Heart left ventricle (tissue), 16 donors: ENCODE results near the gene KMO. TPM values are rescaled to one million over a fixed set of nuclear protein-coding genes. Genes with fewer than 3 reads are reported as not detected.

Experiments
- ATAC-seq, 4 donors: fragments of 200-7000 bp; cut with Tn5 transposase; one replicate each; pipeline ENCODE4 v1.9.1; 2020 to 2022; ENCODE audit warnings: moderate library complexity in 4 of 4, mild to moderate bottlenecking in 3 of 4, moderate number of reproducible peaks in 1 of 4
- DNase-seq, 5 donors: peaks; one replicate each; pipeline ENCODE4 v3.0.0-alpha.2; 2020
- H3K27ac ChIP-seq, 12 donors: fragments of 200-600 bp; sonication (generic) in 4 of 12; one replicate each; pipeline versions ENCODE4 v1.5.0 to v1.8.0; 2016 to 2022; ENCODE audit warnings: mild to moderate bottlenecking in 2 of 12
- H3K27me3 ChIP-seq, 9 donors: fragments of 200-600 bp; sonication (generic) in 2 of 9; one replicate each; pipeline versions ENCODE4 v1.5.1 to v1.8.0; 2016 to 2022; ENCODE audit warnings: mild to moderate bottlenecking in 3 of 9
- H3K36me3 ChIP-seq, 9 donors: fragments of 200-600 bp; sonication (generic) in 2 of 9; one replicate each; pipeline versions ENCODE4 v1.5.0 to v1.8.0; 2018 to 2022; ENCODE audit warnings: mild to moderate bottlenecking in 2 of 9
- H3K4me1 ChIP-seq, 12 donors: fragments of 200-600 bp; sonication (generic) in 4 of 12; one replicate each; pipeline versions ENCODE4 v1.5.0 to v1.8.0; 2016 to 2022; ENCODE audit warnings: mild to moderate bottlenecking in 3 of 12
- H3K4me3 ChIP-seq, 12 donors: fragments of 200-600 bp; sonication (generic) in 4 of 12; one replicate each; pipeline versions ENCODE4 v1.5.0 to v1.8.0; 2017 to 2022; ENCODE audit warnings: mild to moderate bottlenecking in 9 of 12, moderate library complexity in 4 of 12
- H3K9me3 ChIP-seq, 12 donors: fragments of 200-600 bp; sonication (generic) in 4 of 12; one replicate each; pipeline versions ENCODE4 v1.5.0 to v1.8.0; 2016 to 2022; ENCODE audit warnings: mild to moderate bottlenecking in 1 of 12
- POLR2A ChIP-seq, 2 donors: fragments of 450-650 bp; IDR thresholded peaks; one replicate each; pipeline ENCODE4 v1.6.1; 2017; ENCODE audit warnings: antibody characterized with exemption in 2 of 2, mild to moderate bottlenecking in 2 of 2, moderate library complexity in 2 of 2
- WGBS, 4 donors: extraction: QIAGEN DNeasy Blood & Tissue Kit in 2 of 4; methylation state at CpG; one replicate each; pipeline versions ENCODE4 v1.1.5 to v1.1.7; 2013 to 2018; 5-methylcytosine and 5-hydroxymethylcytosine counted together
- intact Hi-C, 10 donors: fragments of 100-400 bp; cut with DNase I; formaldehyde crosslinking; loops; one replicate each; pipeline versions ENCODE4 v1.11.1 to v1.14.2; 2022
- polyA plus RNA-seq, 2 donors: library from polyadenylated mRNA; stranded (reverse); fragments of 200-250 nt; gene quantifications; one replicate each; pipeline ENCODE4 v1.2.3, GENCODE V29; 2013
- total RNA-seq, 9 donors: library from RNA; depleted of rRNA in 2 of 9; stranded (reverse); fragments of >200 nt in 2 of 9; fragmentation: NEBNext Ultra II Directional in 3 of 9; extraction: Animal tissue kit (Norgen Biotek cat#: 25700) in 3 of 9; gene quantifications; one replicate each; pipeline versions ENCODE4 v1.1.0 to v1.2.4, GENCODE V29; 2016 to 2023
- TF ChIP-seq, protein P1 (sequence below), 12 donors: fragments of 200-600 bp; sonication (generic) in 4 of 12; IDR thresholded peaks; one replicate each; pipeline versions ENCODE4 v1.5.0 to v1.8.0; 2018 to 2022; ENCODE audit warnings: antibody characterized with exemption in 12 of 12, mild to moderate bottlenecking in 5 of 12
- donor health status: ischemic (EF 13 %, LVEDD 7.1; RV severe dilation, severe dysfunction).
- donor health status: healthy with polysubstance abuse.
- donor health status: DM: no; HTN: yes; CAD: no.
- donor health status: DM: no; HTN: no; CAD: no.
- donor health status: ischemic (EF 25% LVEDD 6.9; RV normal size, moderate dysfunction).
- donor health status: ischemic (EF 25% LVEDD 5.7; RV mildly dilated, moderate dysfunction).
- donor health status: healthy.
- donor health status: DM: yes; HTN: yes; CAD: no.
- donor health status: ischemic (EF 35%, LVEDD 5.7; RV mildly dilated, moderate dysfunction).
- donor health status: nonischemic (EF 11% LVEDD 7.7; RV severe dilation, severe dysfunction).
- donor health status: DM: yes; HTN: yes; CAD: no.
- donor health status: PGD.
- donor health status: ischemic (EF 29% LVEDD 5.4; RV normal size, mild dysfunction).
- donor health status: nonischemic (EF 23%, LVEDD 6.1; RV moderate dilation, normal function).

The KMO gene
- total and polyA plus RNA-seq, 11 donors: 0.07 to 3.9 (median 0.15) TPM; not detected in 3

DNA sequence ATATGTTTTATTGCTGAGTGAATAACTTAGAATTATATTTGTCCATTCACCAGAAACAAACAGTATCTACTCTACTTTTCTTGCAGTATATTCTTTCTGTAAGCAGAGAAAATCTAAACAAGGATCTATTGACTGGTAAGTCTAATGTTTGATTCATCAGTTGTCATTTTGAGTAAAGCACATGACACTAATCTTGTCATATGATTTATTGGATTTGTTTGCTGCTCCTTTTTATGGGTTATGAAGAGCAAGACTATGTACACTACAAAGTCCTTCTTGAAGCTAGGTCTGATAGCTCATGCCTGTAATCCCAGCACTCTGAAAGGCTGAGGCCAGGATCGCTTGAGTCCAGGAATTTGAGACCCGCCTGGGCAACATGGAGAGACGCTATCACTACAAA is 23.3 kb downstream of the KMO start:
- Histone ChIP-seq H3K27ac (no peak overlapping the region), H3K4me1 (peaks cover 0 to 14% (median 0%) of the 10 kb centered on the region in 12 donors), H3K9me3 (no peaks in the 10 kb centered on the region), H3K27me3 (no peaks in the 10 kb centered on the region), H3K36me3 (no peaks in the 10 kb centered on the region), H3K4me3 (no peak overlapping the region)
- no peak for TF ChIP-seq POLR2A (IDR thresholded peaks at IDR 0.05)
- TF ChIP-seq, protein P1, sequence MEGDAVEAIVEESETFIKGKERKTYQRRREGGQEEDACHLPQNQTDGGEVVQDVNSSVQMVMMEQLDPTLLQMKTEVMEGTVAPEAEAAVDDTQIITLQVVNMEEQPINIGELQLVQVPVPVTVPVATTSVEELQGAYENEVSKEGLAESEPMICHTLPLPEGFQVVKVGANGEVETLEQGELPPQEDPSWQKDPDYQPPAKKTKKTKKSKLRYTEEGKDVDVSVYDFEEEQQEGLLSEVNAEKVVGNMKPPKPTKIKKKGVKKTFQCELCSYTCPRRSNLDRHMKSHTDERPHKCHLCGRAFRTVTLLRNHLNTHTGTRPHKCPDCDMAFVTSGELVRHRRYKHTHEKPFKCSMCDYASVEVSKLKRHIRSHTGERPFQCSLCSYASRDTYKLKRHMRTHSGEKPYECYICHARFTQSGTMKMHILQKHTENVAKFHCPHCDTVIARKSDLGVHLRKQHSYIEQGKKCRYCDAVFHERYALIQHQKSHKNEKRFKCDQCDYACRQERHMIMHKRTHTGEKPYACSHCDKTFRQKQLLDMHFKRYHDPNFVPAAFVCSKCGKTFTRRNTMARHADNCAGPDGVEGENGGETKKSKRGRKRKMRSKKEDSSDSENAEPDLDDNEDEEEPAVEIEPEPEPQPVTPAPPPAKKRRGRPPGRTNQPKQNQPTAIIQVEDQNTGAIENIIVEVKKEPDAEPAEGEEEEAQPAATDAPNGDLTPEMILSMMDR (IDR thresholded peaks at IDR 0.05): no peak
- WGBS, 4 donors: 92 to 93% (median 93%) methylated on average over 3 of the region's 3 CpGs
- intact Hi-C loops: no loop called here
- DNase-seq: no peak
- no peak for ATAC-seq

DNA sequence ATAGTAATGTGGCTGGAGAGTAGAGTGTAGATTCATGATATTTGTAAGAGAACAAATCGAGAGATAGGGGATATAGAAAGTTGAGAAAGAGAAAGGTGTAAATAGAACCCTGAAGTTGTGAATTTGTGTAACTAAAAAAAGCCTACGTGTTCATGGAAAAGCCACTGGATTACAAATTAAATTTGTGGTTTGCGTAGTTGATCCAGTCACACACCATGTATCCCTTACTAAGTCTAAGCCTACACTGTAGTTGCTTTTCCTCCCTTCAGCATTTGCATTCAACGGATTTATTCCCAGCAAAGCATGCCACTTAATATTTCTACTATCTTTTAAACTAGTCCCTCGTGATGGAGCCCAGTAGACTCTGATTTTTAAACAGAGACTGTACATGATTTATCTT is 24.9 kb downstream of the KMO start:
- ATAC-seq: no peak
- 76 to 85% (median 80%) methylated on average over 5 of the region's 5 CpGs for WGBS, 4 donors
- no peak for TF ChIP-seq POLR2A (IDR thresholded peaks at IDR 0.05)
- TF ChIP-seq, protein P1 (IDR thresholded peaks at IDR 0.05): no peak

DNA sequence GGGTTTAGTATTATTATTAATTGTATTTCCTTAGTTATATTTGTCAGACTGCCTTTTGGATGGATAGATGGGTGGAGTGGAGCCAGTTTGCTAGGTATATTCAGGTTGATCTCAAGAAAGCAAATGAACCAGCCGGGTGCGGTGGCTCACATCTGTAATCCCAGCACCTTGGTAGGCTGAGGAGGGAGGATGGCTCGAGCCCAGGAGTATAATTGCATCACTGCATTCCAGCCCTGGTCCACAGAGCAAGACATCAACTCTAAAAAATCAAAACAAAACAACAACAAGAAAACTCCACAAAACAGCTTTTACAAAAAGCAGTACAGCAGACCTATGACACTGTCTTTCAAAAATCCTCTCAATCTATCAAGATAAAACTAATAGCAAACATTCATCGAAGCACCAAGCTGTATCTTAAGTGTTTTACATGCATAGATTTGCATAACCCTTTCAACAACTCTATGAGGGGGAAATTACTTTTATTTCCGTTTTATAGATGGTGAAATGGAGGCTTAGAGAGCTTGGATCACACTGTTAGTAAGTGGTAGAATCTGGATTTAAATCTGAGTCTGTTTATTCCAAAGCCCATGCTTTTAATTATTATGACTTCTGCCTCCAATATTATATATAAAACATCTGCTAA is 25.5 kb downstream of the KMO start:
- Histone ChIP-seq H3K4me1 (peaks cover 0 to 1% (median 0%) of the 10 kb centered on the region in 12 donors), H3K9me3 (no peaks in the 10 kb centered on the region), H3K27ac (no peak overlapping the region), H3K4me3 (no peak overlapping the region), H3K36me3 (no peaks in the 10 kb centered on the region), H3K27me3 (no peaks in the 10 kb centered on the region)
- 69 to 75% (median 72%) methylated on average over 5 of the region's 5 CpGs for WGBS, 4 donors
- TF ChIP-seq, protein P1 (IDR thresholded peaks at IDR 0.05): no peak
- no peak for TF ChIP-seq POLR2A (IDR thresholded peaks at IDR 0.05)
- intact Hi-C loops: no loop called here
- DNase-seq (no peak), ATAC-seq (no peak)

More for the DNA sequence above, 24.9 kb downstream of the KMO start:
- Histone ChIP-seq H3K36me3 (no peaks in the 10 kb centered on the region), H3K27me3 (no peaks in the 10 kb centered on the region), H3K27ac (no peak overlapping the region), H3K4me1 (peaks cover 0 to 5% (median 0%) of the 10 kb centered on the region in 12 donors), H3K9me3 (no peaks in the 10 kb centered on the region), H3K4me3 (no peak overlapping the region)
- intact Hi-C loops: no loop called here
- no peak for DNase-seq

DNA sequence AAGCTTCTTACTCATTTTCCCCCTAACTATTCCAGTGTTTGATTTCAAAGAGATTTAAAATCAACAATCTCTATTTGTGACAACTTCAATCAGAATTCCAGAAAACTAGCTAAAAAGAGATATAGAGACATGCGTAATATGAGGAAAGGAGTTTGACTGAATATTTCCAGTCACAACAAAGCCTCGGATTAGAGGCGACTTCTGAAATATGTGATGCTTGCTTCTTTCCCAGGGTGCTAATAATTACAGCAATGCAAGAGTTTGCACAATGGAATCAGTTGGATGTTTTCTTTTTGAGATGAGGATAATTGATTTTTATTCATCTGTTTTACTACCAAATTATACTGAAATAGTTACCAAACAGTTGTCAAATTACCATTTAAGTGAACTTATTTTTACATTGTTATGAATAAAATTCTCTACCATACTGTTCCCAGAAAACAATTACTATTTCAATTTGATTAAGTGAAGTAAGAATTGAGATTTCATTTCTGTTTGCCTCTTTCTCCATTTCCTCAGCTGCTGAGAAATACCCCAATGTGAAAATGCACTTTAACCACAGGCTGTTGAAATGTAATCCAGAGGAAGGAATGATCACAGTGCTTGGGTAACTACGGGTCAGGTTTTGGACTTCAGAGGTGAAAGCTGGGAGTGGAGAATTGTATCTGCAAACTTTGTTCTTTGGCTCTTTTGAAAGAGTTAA is 28.1 kb downstream of the KMO start:
- Histone ChIP-seq H3K27me3 (no peaks in the 10 kb centered on the region), H3K36me3 (no peaks in the 10 kb centered on the region), H3K9me3 (no peaks in the 10 kb centered on the region), H3K27ac (no peak overlapping the region), H3K4me1 (no peaks in the 10 kb centered on the region), H3K4me3 (no peak overlapping the region)
- WGBS, 4 donors: 82 to 87% (median 84%) methylated on average over 4 of the region's 4 CpGs
- intact Hi-C loops: no loop called here
- ATAC-seq (no peak), DNase-seq (no peak)
- TF ChIP-seq POLR2A (IDR thresholded peaks at IDR 0.05): no peak
- TF ChIP-seq, protein P1 (IDR thresholded peaks at IDR 0.05): no peak
